Right lobe of liver (tissue), 4 donors: Measurements from ENCODE around the gene ZNF862.

Experiments used
- POLR2A ChIP-seq: fragments of 450-650 bp; IDR thresholded peaks from one replicate; pipeline ENCODE4 v1.6.1; 2017; ENCODE audit warnings: antibody characterized with exemption, mild to moderate bottlenecking
- TF ChIP-seq, protein P1 (sequence below), 4 donors: fragments of 200-600 bp in 3 of 4; fragments of 450-650 bp in 1 of 4; IDR thresholded peaks; one replicate each; pipeline versions ENCODE4 v1.5.1 to v1.8.0; 2016 to 2022; ENCODE audit warnings: antibody characterized with exemption in 4 of 4, mild to moderate bottlenecking in 2 of 4
- donor health status: DM: no; HTN: no; CAD: no.
- donor health status: DM: no; HTN: no; CAD: no.
- donor health status: DM: no; HTN: yes; CAD: no.

GRCh38 chr7:149871576-149871975, 33.4 kb downstream of the ZNF862 start:
- TF ChIP-seq, protein P1, sequence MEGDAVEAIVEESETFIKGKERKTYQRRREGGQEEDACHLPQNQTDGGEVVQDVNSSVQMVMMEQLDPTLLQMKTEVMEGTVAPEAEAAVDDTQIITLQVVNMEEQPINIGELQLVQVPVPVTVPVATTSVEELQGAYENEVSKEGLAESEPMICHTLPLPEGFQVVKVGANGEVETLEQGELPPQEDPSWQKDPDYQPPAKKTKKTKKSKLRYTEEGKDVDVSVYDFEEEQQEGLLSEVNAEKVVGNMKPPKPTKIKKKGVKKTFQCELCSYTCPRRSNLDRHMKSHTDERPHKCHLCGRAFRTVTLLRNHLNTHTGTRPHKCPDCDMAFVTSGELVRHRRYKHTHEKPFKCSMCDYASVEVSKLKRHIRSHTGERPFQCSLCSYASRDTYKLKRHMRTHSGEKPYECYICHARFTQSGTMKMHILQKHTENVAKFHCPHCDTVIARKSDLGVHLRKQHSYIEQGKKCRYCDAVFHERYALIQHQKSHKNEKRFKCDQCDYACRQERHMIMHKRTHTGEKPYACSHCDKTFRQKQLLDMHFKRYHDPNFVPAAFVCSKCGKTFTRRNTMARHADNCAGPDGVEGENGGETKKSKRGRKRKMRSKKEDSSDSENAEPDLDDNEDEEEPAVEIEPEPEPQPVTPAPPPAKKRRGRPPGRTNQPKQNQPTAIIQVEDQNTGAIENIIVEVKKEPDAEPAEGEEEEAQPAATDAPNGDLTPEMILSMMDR (IDR thresholded peaks at IDR 0.05), result no peak
- no peak for TF ChIP-seq POLR2A
